Fibroblast of lung (primary cell): ENCODE data around the gene MTREX.

Experiments
- EZH2 ChIP-seq: IDR thresholded peaks from 2 replicates; pipeline ENCODE4 v1.5.1; 2012; ENCODE audit warnings: low read length, control low read depth, mild to moderate bottlenecking; ENCODE audit errors: missing control alignments
- TF ChIP-seq, protein P1 (sequence below), 2 donors: IDR thresholded peaks in 1 of 2; conservative IDR thresholded peaks in 1 of 2; 1 replicate in 1 of 2; 2 replicates in 1 of 2; pipeline ENCODE4 v1.5.1; 2011 to 2012; ENCODE audit warnings: low read length in 2 of 2, control low read depth in 1 of 2, inconsistent platforms in 1 of 2, low read depth in 1 of 2, mild to moderate bottlenecking in 1 of 2

DNA sequence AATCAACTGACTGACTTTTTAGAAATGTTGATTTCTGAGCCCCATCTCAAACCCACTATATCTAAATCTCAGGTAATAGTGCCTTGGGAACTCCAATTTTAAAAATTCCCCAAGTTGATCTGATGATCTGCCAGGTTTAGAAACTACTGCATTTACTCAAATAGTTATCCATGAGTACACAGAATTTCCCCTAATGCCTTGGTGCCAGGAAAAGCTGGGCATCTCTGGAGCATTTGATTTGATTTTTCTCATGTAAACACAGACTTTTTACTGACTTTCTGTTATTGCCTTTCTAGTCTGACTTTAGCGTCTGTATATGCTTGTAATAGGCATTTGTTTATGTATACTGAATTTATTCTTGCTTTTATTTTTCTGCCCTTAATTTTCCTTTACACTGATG, 35.8 kb downstream of the MTREX start:
- no peak for TF ChIP-seq EZH2
- TF ChIP-seq, protein P1, sequence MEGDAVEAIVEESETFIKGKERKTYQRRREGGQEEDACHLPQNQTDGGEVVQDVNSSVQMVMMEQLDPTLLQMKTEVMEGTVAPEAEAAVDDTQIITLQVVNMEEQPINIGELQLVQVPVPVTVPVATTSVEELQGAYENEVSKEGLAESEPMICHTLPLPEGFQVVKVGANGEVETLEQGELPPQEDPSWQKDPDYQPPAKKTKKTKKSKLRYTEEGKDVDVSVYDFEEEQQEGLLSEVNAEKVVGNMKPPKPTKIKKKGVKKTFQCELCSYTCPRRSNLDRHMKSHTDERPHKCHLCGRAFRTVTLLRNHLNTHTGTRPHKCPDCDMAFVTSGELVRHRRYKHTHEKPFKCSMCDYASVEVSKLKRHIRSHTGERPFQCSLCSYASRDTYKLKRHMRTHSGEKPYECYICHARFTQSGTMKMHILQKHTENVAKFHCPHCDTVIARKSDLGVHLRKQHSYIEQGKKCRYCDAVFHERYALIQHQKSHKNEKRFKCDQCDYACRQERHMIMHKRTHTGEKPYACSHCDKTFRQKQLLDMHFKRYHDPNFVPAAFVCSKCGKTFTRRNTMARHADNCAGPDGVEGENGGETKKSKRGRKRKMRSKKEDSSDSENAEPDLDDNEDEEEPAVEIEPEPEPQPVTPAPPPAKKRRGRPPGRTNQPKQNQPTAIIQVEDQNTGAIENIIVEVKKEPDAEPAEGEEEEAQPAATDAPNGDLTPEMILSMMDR (conservative IDR thresholded peaks at IDR 0.05 in 1 of 2, IDR thresholded peaks at IDR 0.05 in 1 of 2; ENCODE audit: low read depth in 1 of 2, low read length in 2 of 2): no peak
